GM12891 (cell line): Measurements from ENCODE around the gene LYZL6.

Source experiments
- PAX5 ChIP-seq: IDR thresholded peaks from 2 replicates; pipeline ENCODE4 v1.6.1; 2011; ENCODE audit warnings: low read length, moderate library complexity, mild to moderate bottlenecking; ENCODE audit not compliant: insufficient read depth, severe bottlenecking
- POLR2A ChIP-seq: IDR thresholded peaks from 2 replicates; pipeline ENCODE4 v1.6.1; 2011; ENCODE audit warnings: low read depth, low read length, control low read depth
- POLR2AphosphoS5 ChIP-seq: IDR thresholded peaks from 2 replicates; pipeline ENCODE4 v1.6.1; 2011; ENCODE audit warnings: low read depth, low read length, control low read depth
- POU2F2 ChIP-seq: IDR thresholded peaks from 2 replicates; pipeline ENCODE4 v1.6.1; 2011; ENCODE audit warnings: low read depth, mild to moderate bottlenecking, control low read depth, low read length, moderate library complexity
- SPI1 ChIP-seq: IDR thresholded peaks from 2 replicates; pipeline ENCODE4 v1.6.1; 2011; ENCODE audit warnings: low read depth, low read length, control low read depth
- TAF1 ChIP-seq: IDR thresholded peaks from 2 replicates; pipeline ENCODE4 v1.6.1; 2011; ENCODE audit warnings: low read depth, low read length, control low read depth

DNA sequence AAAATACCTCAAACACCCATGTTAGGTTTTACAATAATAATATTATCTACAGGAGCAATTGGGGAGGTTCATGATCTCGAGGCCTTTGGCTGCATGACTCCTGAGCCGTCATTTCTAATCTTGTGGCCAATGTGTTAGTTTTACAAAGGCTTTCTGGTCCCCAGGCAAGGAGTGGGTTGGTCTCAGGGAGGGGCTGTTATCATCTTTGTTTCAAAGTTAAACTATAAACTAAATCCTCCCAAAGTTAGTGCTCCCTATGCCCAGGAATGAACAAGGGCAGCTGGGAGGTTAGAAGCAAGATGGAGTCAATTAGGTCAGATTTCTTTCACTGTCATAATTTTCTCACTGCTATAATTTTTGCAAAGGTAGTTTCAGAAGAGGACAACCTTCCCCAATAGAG is 54.3 kb downstream of the LYZL6 start:
- TF ChIP-seq POLR2AphosphoS5 (no peak), POLR2A (no peak), TAF1 (no peak), PAX5 (no peak), SPI1 (no peak), POU2F2 (no peak)
